ENCODE results near the gene SH3BP5L.

SH3BP5L gene

GRCh38 chr1:248824301-248824700 lies 1.4 kb downstream of the SH3BP5L start:
- H2AFZ ChIP-seq (ENCODE audit: low read depth), result no peak overlapping the region
- no peaks in the 10 kb centered on the region for H3K27me3 ChIP-seq (ENCODE audit: insufficient read depth, low read depth)
- peak overlapping the region; percentile 46; the same call in 1 of the 2 replicates for H3K4me2 ChIP-seq
- no peaks in the 10 kb centered on the region; the same call in 1 of the 2 replicates for H3K36me3 ChIP-seq (ENCODE audit: insufficient read depth)
- peaks cover 19% of the 10 kb centered on the region for H3K79me2 ChIP-seq (ENCODE audit: insufficient read depth, low read depth)
- no peak overlapping the region for H3K27ac ChIP-seq
- H3K4me3 ChIP-seq (IDR thresholded peaks at IDR 0.05; ENCODE audit: insufficient read depth, low read depth, low read length), result no peak overlapping the region
- TF ChIP-seq CTCF (conservative IDR thresholded peaks at IDR 0.05; ENCODE audit: low read depth, low read length), result no peak
- H4K20me1 ChIP-seq (ENCODE audit: insufficient read depth), result no peaks in the 10 kb centered on the region
- peaks cover 34% of the 10 kb centered on the region for H3K4me1 ChIP-seq (ENCODE audit: low read depth, poor library complexity, severe bottlenecking)
- no peak overlapping the region for H3K9ac ChIP-seq

GRCh38 chr1:248823517-248824001 lies 2.2 kb downstream of the SH3BP5L start:
- Histone ChIP-seq H3K79me2 (ENCODE audit: insufficient read depth, low read depth) (peaks cover 19% of the 10 kb centered on the region), H3K4me3 (IDR thresholded peaks at IDR 0.05; ENCODE audit: insufficient read depth, low read depth, low read length) (no peak overlapping the region), H3K4me1 (ENCODE audit: low read depth, poor library complexity, severe bottlenecking) (peaks cover 34% of the 10 kb centered on the region), H3K27ac (no peak overlapping the region), H3K27me3 (ENCODE audit: insufficient read depth, low read depth) (no peaks in the 10 kb centered on the region), H3K36me3 (ENCODE audit: insufficient read depth) (no peaks in the 10 kb centered on the region; the same call in 1 of the 2 replicates), H3K9ac (no peak overlapping the region), H2AFZ (ENCODE audit: low read depth) (no peak overlapping the region), H4K20me1 (ENCODE audit: insufficient read depth) (no peaks in the 10 kb centered on the region), H3K4me2 (peak overlapping the region; percentile 46; the same call in 1 of the 2 replicates)
- TF ChIP-seq CTCF (conservative IDR thresholded peaks at IDR 0.05; ENCODE audit: low read depth, low read length), result no peak

- H4K20me1 ChIP-seq (ENCODE audit: insufficient read depth), result no peaks in the 10 kb centered on the region
- TF ChIP-seq CTCF (conservative IDR thresholded peaks at IDR 0.05; ENCODE audit: low read depth, low read length), result no peak
- H3K4me1 ChIP-seq (ENCODE audit: low read depth, poor library complexity, severe bottlenecking), result peaks cover 30% of the 10 kb centered on the region
- no peaks in the 10 kb centered on the region; the same call in 1 of the 2 replicates for H3K36me3 ChIP-seq (ENCODE audit: insufficient read depth)
- no peak overlapping the region for H3K4me3 ChIP-seq (IDR thresholded peaks at IDR 0.05; ENCODE audit: insufficient read depth, low read depth, low read length)
- no peak overlapping the region for H3K9ac ChIP-seq
- H3K4me2 ChIP-seq, result no peak overlapping the region
- H3K27ac ChIP-seq, result no peak overlapping the region
- H3K27me3 ChIP-seq (ENCODE audit: insufficient read depth, low read depth), result no peaks in the 10 kb centered on the region
- peaks cover 19% of the 10 kb centered on the region for H3K79me2 ChIP-seq (ENCODE audit: insufficient read depth, low read depth)
- no peak overlapping the region for H2AFZ ChIP-seq (ENCODE audit: low read depth)
These were observed 3.3 kb downstream of the SH3BP5L start for GRCh38 chr1:248822148-248823032.

GRCh38 chr1:248821641-248822040 lies 4.1 kb downstream of the SH3BP5L start:
- TF ChIP-seq CTCF (conservative IDR thresholded peaks at IDR 0.05; ENCODE audit: low read depth, low read length), result no peak
- Histone ChIP-seq H2AFZ (ENCODE audit: low read depth) (no peak overlapping the region), H3K4me2 (no peak overlapping the region), H3K36me3 (ENCODE audit: insufficient read depth) (no peaks in the 10 kb centered on the region; the same call in 1 of the 2 replicates), H3K9ac (no peak overlapping the region), H4K20me1 (ENCODE audit: insufficient read depth) (no peaks in the 10 kb centered on the region), H3K4me3 (IDR thresholded peaks at IDR 0.05; ENCODE audit: insufficient read depth, low read depth, low read length) (no peak overlapping the region), H3K27ac (no peak overlapping the region), H3K79me2 (ENCODE audit: insufficient read depth, low read depth) (peaks cover 19% of the 10 kb centered on the region), H3K27me3 (ENCODE audit: insufficient read depth, low read depth) (no peaks in the 10 kb centered on the region), H3K4me1 (ENCODE audit: low read depth, poor library complexity, severe bottlenecking) (peaks cover 25% of the 10 kb centered on the region)

All from KMS-11 (cell line).